Calu3 (cell line): Measurements from ENCODE around the gene TSPYL1. TPM values are rescaled to one million over a fixed set of nuclear protein-coding genes. Genes with fewer than 3 reads are reported as not detected.

Source experiments
- BruUV-seq: library from RNA; stranded (reverse); fragments of 400-500 nt; replicated peaks from 2 replicates; lab custom pipeline; 2021; lab: Mats Ljungman, UMichigan
- CTCF ChIA-PET: fragments of 300-600 bp; sonication (Branson Sonifier 250); formaldehyde crosslinking; loops from one replicate; lab custom pipeline; 2022; ENCODE audit warnings: antibody characterized with exemption; lab: Charles Lee
- DNase-seq: peaks from one replicate; pipeline ENCODE4 v3.0.0; 2022
- H3K27ac Mint-ChIP-seq: one replicate; pipeline ENCODE4 v1.8.0; 2022; ENCODE audit warnings: mixed read lengths; ENCODE audit not compliant: unreplicated experiment
- H3K27me3 Mint-ChIP-seq: one replicate; pipeline ENCODE4 v1.8.0; 2022; ENCODE audit warnings: mixed read lengths; ENCODE audit not compliant: unreplicated experiment
- H3K36me3 Mint-ChIP-seq: one replicate; pipeline ENCODE4 v1.8.0; 2022; ENCODE audit warnings: mild to moderate bottlenecking, moderate library complexity, mixed read lengths; ENCODE audit not compliant: insufficient read depth, unreplicated experiment
- H3K4me1 Mint-ChIP-seq: one replicate; pipeline ENCODE4 v1.8.0; 2022; ENCODE audit warnings: mild to moderate bottlenecking, low read depth, mixed read lengths; ENCODE audit not compliant: unreplicated experiment
- H3K4me3 Mint-ChIP-seq: one replicate; pipeline ENCODE4 v1.8.0; 2022; ENCODE audit warnings: mild to moderate bottlenecking, low read depth, moderate library complexity, mixed read lengths; ENCODE audit not compliant: unreplicated experiment
- H3K9me3 Mint-ChIP-seq: one replicate; pipeline ENCODE4 v1.8.0; 2022; ENCODE audit warnings: low read depth, mixed read lengths; ENCODE audit not compliant: unreplicated experiment
- CTCF ChIP-seq: fragments of 200-600 bp; IDR thresholded peaks from one replicate; pipeline ENCODE4 v1.8.0; 2022; ENCODE audit warnings: antibody characterized with exemption; ENCODE audit not compliant: unreplicated experiment
- intact Hi-C: fragments of 100-400 bp; cut with micrococcal nuclease; formaldehyde crosslinking; loops from one replicate; pipeline ENCODE4 v1.10.0; 2022; ENCODE audit not compliant: unreplicated experiment
- total RNA-seq: library from RNA; stranded (reverse); gene quantifications from 2 replicates; pipeline ENCODE4 v1.2.3, GENCODE V29; 2022

The TSPYL1 gene
- total RNA-seq, 1 experiment from 2014 or later = 79.0 TPM

GRCh38 chr6:116278854-116279231 lies 887 bp downstream of the TSPYL1 start:
- peak overlapping the region; percentile 88 for H3K4me3 Mint-ChIP-seq
- CTCF ChIA-PET = interaction anchor here (1.5 to 2.4 kb wide), 2 partner anchors 9 to 10 kb away, joined by 7 to 9 read pairs; no protein-coding TSS in a partner anchor
- no peak for DNase-seq
- peaks cover 38% of the 10 kb centered on the region for H3K4me1 Mint-ChIP-seq
- peaks cover 50% of the 10 kb centered on the region for H3K36me3 Mint-ChIP-seq
- H3K27me3 Mint-ChIP-seq = no peaks in the 10 kb centered on the region
- H3K9me3 Mint-ChIP-seq = no peaks in the 10 kb centered on the region
- no peak for TF ChIP-seq CTCF
- intact Hi-C loops = no loop called here
- H3K27ac Mint-ChIP-seq = peak overlapping the region; percentile 66
- TSS peak; percentile 44 for BruUV-seq

GRCh38 chr6:116278481-116278829 lies 1.3 kb downstream of the TSPYL1 start:
- no peaks in the 10 kb centered on the region for H3K9me3 Mint-ChIP-seq
- DNase-seq = no peak
- intact Hi-C loops = no loop called here
- H3K36me3 Mint-ChIP-seq = peaks cover 50% of the 10 kb centered on the region
- CTCF ChIA-PET = interaction anchor here (0.7 kb wide), 1 partner anchor 12 kb away, joined by 14 read pairs; no protein-coding TSS in a partner anchor
- H3K4me1 Mint-ChIP-seq = peaks cover 38% of the 10 kb centered on the region
- no TSS peak for BruUV-seq
- H3K27ac Mint-ChIP-seq = peak overlapping the region; percentile 66
- no peak for TF ChIP-seq CTCF
- peak overlapping the region; percentile 88 for H3K4me3 Mint-ChIP-seq
- no peaks in the 10 kb centered on the region for H3K27me3 Mint-ChIP-seq

- BruUV-seq = no TSS peak
- peak overlapping the region; percentile 80 for H3K27ac Mint-ChIP-seq
Observed at GRCh38 chr6:116277124-116277523, 2.6 kb downstream of the TSPYL1 start.

GRCh38 chr6:116271149-116271708 lies 8.5 kb downstream of the TSPYL1 start:
- DNase-seq = no peak
- H3K9me3 Mint-ChIP-seq = no peaks in the 10 kb centered on the region
- no peaks in the 10 kb centered on the region for H3K27me3 Mint-ChIP-seq
- BruUV-seq = no TSS peak
- no peak overlapping the region for H3K4me3 Mint-ChIP-seq
- no peak overlapping the region for H3K27ac Mint-ChIP-seq
- peaks cover 24% of the 10 kb centered on the region for H3K36me3 Mint-ChIP-seq
- no peak for TF ChIP-seq CTCF
- intact Hi-C loops = no loop called here
- CTCF ChIA-PET = no interaction called here
- peaks cover 7% of the 10 kb centered on the region for H3K4me1 Mint-ChIP-seq

More at GRCh38 chr6:116277124-116277523, 2.6 kb downstream of the TSPYL1 start:
- H3K4me3 Mint-ChIP-seq = peak overlapping the region; percentile 88
- H3K36me3 Mint-ChIP-seq = peaks cover 50% of the 10 kb centered on the region
- DNase-seq = no peak
- intact Hi-C loops = no loop called here
- peaks cover 38% of the 10 kb centered on the region for H3K4me1 Mint-ChIP-seq
- CTCF ChIA-PET = interaction anchor here (1.1 kb wide), 1 partner anchor 9 kb away, joined by 4 read pairs; no protein-coding TSS in a partner anchor
- H3K9me3 Mint-ChIP-seq = no peaks in the 10 kb centered on the region
- no peak for TF ChIP-seq CTCF
- no peaks in the 10 kb centered on the region for H3K27me3 Mint-ChIP-seq
